HG02870 (cell line): Measurements from ENCODE around the gene PTBP3.
"Not testable (repeated sequence)": the region's sequence is repeated elsewhere in the genome, so short reads cannot be mapped to it uniquely, and the experiment has no call there.

Source experiments
- ATAC-seq: cut with Tn5 transposase; IDR thresholded peaks from one replicate; pipeline ENCODE4 v1.9.1; 2021; ENCODE audit warnings: mild to moderate bottlenecking, moderate library complexity; ENCODE audit not compliant: unreplicated experiment

Gene PTBP3

DNA sequence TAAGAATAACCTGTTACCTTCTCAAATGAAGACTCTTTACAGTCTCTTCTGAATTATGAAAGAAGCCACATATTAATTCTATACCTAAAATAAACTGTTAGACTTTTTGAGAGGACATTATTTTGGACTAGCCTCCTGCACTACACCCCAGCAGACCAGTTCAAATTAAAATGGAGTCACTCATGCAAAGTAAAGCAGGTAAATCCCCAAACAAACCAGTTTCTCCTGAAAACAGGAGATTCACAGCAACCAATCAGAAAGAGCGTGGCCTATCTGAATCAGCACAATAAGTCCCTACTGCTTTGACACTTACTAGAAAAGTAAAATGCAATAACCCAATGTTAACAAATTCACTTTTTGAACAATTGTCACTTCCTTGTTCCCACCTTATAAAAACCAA, 58.8 kb downstream of the PTBP3 start:
- ATAC-seq: no peak

DNA sequence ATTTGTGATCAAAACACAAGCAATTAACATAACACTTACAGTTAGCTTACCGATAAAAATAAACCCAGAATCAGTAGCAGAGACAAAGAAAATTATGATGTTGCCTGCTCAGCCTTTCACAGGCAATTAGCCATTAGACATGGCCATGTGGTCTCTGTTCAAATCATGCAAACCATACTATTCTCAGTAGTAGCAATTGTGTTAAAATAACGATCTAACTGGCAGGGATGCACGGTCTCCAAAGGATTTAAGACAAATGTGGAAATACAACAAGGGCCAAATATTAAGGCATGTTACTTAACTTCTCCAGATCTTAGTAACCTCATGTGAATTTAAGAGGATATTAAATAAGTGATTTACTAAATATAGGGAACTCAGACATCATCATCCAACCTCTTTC, 59.5 kb downstream of the PTBP3 start:
- ATAC-seq: no peak

DNA sequence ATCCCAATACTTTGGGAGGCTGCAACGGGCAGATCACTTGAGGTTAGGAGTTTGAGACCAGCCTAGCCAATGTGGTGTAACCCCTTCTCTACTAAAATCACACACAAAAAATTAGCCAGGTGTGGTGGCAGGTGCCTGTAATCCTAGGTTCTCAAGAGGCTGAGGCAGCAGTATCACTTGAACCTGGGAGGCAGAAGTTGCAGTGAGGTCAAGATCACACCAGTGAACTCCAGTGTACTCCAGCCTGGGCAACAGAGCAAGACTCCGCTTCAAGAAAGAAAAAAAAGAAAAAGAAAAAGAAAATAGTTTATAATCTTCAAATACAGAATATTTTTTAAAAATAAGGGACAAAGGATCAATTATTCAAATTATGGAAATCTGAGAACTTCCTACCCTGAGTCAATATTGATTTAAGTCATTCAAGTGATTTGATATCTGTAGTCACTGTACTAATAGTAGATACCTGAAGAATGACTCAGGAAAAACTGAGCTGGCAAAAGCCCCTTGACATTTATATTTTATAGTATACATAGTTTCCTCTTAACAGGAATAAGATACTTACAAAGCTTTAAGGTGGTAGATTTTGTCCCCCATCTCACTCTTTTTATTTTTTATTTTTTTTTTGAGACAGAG, 61.8 kb downstream of the PTBP3 start:
- ATAC-seq: no peak

DNA sequence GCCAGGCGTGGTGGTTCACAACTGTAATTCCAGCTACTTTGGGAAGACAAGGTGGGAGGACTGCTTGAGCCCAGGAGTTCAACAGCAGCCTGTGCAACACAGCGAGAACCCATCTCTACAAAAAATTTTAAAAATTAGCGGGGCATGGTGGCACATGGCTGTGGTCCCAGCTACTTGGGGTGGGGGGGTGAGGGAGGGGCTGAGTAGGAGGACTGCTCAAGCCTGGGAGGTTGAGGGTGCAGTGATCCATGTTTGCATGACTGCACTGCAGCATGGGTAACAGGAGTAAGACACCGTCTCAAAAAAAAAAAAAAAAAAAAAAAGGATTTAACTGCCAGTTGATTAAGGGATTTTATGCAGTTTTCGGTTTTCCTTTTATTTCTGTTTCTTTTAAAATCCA, 65.0 kb downstream of the PTBP3 start:
- ATAC-seq: no peak

DNA sequence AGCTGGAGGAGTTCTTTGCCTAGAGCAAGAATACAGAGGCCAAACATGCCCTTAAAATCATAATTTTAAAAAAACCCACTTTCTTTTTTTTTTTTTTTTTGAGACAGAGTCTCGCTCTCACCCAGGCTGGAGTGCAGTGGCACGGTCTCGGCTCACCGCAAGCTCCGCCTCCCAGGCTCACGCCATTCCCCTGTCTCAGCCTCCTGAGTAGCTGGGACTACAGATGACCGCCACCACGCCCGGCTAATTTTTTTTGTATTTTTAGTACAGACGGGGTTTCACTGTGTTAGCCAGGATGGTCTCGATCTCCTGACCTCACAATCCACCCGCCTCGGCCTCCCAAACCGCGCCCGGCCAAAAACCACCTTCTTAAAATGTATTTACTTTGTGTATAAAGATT, 66.3 kb downstream of the PTBP3 start:
- not testable (repeated sequence) for ATAC-seq

DNA sequence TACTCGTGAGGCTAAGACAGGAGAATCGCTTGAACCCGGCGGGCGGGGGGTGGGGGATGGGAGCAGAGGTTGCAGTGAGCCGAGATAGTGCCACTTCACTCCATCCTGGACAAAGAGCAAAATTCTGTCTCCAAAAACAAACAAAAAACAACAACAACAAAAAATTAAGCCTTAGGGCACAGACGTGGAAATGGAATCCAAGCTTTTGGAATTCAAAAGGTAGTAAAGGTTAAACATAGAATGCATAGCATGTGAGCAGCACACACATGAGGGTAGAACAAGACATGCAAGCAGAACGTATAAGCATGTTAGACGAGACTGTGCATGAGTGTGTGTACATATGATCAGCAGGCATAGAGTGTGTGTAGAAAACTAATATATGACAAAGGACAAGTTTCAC, 68.0 kb downstream of the PTBP3 start:
- ATAC-seq: no peak

DNA sequence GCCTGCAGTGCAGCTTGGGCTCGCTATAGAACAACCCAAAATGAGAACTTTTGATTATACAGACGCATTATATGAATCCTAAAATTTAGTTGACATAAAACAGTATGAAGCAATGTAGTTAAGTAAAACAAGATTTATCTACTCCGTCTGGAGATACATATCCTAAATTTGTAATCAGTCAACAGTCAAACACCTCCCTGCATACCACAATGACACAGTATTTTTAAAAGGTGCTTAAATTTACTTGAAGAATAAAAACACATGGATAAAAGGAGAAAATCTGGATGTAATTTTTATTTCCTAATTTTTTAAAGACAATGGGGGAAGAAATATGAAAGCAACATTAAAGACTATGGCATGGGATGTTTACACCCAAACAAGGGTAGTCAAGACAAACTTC, 70.8 kb downstream of the PTBP3 start:
- ATAC-seq: no peak

DNA sequence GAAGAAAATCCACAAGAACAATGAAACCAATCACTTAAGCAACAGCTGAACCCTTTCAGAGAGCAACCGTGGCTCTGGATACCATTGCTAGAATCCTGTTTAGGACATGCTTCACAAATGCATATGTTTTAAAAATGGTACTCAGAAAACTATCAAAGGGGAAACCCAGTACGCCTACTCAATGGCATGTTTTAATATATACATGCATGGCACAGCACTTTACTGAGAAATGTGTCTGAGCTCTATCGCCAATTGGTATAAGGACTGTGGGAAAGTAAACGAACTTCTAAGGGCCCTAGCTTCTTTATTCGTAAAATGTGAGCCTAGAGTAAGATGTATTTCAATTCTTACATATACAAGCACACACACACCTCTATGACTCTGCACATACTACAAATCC, 72.3 kb downstream of the PTBP3 start:
- no peak for ATAC-seq

DNA sequence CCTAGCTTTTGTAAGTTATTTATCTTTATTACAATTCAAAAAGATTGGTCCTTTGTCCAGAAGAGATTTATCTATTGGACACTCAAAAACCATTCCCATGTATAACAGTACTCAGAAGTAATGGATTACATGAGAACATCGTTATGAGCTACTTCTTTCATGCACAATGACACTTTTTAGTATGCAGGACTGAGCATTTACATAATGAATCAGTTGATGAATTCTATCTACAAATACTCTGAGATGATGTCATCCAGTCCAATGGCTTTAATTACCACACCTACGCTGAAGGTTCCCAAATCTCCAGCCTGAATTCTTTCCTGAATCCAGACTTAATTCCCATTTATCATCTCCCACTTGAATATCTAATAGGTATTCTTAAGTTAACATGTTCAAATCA, 75.3 kb downstream of the PTBP3 start:
- ATAC-seq: no peak

DNA sequence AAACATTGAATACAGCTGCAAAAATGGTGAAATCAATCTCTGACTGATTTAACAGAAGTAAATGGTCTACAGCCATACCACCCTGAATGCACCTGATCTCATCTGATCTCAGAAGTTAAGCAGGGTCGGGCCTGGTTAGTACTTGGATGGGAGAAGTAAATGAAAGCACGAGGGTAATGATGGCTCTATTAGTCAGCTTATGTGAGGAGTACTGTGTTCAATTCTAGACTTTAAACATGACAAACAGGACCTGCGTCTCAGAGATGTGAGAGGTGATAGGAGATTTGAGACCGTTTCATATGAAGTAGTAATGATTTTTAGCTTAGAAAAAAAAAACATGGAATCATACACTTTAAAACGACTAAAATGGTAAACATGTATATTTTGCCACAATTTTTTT, 81.2 kb downstream of the PTBP3 start:
- ATAC-seq: no peak

DNA sequence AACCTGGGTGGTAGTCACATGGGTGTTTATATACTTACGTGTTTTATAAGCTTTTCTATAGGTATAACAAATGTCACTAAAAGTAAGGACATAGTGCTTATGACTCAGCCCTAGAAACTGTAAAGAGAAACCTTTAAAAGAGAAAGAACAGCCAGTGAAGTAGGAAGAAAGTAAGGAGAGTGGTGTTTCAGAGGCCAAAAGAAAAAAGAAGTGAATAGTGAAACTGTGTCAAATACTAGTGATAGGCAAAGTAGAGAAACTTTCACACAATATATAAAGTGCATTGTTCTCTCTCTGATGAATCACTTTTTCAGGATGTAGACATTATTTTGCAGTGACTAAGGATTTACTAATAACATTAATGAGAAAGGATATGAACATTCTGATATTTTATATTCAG, 84.1 kb downstream of the PTBP3 start:
- ATAC-seq: peak; percentile 88

DNA sequence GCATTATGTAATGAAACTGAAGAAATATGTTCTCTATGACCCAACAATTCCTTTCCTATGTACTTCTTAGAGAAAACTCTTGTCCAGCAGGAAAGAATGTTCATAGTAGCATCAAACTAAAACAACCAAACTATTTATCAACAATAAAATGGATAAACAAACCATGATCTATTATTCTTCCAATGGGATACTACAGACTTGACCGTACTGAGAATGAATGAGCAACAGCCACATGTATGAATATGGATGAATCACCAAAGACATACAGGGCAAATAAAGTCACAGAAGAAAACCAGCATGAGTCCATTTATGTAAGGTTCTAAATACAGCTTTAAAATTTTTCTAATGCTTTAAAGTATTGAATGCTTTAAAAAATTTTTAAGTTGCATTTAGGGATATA, 84.7 kb downstream of the PTBP3 start:
- ATAC-seq: no peak

DNA sequence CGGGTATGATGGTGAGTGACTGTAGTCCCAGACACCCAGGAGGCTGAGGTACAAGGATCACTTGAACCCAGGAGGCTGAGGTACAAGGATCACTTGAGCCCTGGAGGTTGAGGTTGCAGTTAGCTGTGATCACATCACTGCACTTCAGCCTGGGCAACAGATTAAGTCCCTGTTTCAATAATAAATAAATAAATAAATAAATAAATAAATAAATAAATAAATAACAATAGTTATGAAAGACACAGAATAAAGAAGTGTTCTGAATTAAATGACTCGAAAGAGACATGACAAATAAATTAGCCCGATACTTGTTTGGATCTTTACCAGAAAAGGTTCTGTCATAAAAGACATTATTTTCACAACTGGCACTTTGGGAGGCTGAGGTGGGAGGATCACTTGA, 86.3 kb downstream of the PTBP3 start:
- ATAC-seq: no peak

DNA sequence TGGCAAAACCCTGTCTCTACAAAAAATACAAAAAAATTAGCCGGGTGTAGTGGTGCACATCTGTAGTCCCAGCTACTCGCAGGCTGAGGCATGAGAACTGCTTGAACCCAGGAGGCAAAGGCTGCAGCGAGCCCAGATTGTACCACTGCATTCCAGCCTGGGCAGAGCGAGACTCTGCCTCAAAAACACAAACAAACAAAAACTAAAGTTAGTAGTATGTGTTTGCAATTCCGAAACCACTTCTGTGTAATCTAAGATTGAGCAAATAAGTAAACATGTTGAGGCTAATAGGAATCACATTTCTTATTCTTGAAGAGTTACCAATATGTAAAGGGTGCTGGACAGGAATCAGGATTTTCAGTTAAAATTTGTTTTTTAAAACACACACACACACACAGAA, 88.3 kb downstream of the PTBP3 start:
- ATAC-seq: no peak

DNA sequence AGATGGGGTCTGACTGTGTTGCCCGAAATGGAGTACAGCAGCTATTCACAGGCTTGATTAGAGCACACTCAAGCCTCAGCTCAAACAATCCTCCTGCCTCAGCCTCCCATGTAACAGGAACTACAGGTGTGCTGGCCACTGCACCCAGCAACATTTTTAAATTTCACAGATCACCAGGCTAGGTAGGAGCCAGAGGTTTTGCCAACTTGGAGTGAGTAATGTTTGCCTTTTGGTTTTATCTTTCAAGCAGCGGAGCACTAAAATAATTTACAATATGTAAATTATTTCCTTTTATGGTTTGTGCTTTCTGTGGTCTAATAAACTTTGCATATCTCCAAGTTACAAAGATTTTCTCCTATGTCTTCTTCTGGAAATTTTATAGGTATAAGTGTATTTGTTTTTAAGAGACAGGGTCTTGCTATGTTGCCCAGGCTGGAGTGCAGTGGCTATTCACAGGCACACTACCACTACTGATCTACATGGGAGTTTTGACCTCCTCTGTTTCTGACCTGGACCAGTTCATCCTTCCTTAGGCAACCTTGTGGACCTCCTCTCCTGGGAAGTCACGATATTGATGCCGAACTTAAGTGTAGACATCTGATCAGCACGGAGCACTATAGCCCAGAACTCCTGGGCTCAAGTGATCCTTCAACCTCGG, 91.1 kb downstream of the PTBP3 start:
- no peak for ATAC-seq

DNA sequence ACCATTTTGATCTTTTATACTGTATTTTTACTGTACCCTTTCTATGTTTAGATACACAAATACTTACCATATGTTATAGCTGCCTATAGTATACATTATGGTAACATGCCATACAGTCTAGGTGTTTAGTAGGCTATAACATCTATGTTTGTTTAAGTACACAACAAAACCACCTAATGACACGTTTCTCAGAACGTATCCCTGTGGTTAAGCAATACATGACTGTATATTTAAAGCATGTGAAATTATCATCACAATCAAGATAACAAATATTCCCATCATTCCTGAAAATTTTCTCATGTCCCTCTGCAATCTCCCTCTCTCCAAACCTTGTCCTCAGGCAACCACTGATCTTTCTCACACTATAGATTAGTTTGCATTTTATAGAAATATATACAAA, 91.9 kb downstream of the PTBP3 start:
- no peak for ATAC-seq

DNA sequence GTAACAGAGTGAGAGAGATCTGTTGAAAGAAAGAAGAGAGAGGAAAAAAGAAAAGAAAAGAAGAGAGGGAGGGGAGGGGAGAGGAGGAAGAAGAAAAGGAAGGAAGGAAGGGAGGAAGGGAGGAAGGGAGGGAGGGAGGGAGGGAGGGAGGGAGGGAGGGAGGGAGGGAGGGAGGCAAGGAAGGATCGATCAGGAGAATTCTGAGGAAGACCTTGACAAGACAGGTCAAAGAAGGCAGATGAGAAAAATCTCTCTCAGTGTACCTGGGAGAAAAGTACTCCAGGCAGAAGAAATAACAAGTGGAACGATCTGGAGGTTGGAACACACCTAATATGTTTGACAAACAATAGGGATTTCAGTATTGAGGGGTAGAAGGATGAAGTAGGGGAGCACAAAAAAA, 93.7 kb downstream of the PTBP3 start:
- ATAC-seq: no peak

DNA sequence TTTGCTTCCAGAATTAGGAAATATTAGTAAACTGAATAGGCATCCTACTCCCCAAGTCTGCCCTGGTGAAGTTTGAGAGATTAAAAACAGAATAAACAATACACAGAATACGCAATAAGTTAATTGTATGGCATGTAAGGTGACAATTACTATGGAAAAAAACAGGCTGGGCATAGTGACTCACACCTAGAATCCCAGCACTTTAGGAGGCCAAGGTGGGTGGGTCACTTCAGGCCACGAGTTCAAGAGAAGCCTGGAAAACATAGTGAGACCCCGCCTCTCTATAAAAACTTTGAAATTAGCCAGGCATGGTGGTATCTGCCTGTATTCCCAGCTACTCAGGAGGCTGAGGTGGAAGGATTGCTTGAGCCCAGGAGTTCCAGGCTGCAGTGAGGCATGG, 94.1 kb downstream of the PTBP3 start:
- ATAC-seq: no peak

DNA sequence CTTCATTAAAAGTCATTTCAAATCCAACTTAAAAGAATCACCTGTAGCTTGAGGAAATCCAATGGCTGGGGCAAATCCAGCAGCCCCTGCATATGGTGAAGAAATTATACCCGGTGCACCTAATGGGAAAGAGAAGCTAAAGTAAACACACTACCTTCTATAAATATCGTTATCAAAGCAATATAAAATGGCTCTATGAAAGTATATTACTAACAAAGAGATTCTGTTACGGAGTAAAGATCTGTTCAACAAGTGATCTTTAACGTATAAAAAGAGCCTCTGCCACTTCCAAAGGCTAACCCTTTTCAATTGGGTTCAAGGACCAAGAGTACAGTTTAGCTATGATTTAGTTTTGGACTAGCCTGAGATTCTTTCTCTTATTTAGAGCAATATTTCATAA, 98.6 kb downstream of the PTBP3 start:
- no peak for ATAC-seq

DNA sequence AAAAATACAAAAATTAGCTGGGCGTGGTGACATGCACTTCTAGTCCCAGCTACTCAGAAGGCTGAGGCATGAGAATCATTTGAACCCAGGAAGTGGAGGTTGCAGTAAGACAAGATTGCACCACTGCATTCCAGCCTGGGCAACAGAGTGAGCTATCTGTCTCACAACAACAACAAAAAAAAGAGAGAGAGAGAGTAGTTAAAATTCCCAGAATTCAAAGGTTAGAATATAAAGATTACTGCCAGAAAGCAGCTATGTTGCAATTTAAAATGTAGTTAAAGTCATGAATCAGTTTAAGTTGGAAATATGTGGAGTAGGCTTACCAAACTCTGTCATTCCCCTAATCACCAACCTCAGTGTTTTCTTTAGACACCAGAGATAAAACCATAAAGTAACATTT, 99.7 kb downstream of the PTBP3 start:
- ATAC-seq: no peak

DNA sequence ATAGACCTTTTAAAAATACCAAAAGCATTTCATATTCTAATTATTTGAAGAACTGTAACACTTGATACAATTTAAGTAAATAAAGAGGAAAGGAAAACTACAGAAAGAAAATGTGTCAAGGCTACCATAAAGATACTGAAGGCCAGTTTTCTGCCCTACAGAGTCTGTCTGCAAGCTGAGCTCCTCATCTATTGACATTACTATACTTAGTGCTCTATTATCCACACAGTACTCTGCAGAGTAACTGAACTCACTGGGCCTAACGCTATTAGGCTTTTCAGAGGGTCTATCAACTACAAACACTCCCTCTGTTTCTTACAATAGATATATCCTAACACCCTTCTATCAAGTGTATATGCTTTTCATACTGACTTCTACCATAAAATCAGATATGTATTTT, 101.2 kb downstream of the PTBP3 start:
- ATAC-seq: no peak

DNA sequence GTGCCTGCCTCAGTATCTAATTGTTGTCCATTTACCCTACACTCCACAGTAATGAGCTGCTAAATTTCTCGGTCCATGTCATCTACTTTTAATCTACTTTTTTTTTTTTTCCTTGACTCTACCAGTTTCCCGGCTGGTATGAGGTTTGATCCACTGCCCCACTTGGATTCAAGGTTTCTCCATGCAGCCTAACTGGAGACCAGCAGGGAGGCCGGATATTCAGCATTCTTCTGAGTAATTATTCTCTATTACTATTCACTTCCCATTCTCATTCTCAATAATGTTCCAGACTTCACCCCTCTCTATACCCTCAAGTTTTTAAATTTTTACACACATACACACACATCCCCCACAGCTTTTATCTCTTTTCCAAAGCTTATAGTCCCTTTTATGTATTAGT, 107.3 kb downstream of the PTBP3 start:
- no peak for ATAC-seq
